ENCODE data around the gene BLM.

Gene BLM

GRCh38 chr15:90814191-90814821, 97.2 kb downstream of the BLM start:
- no peak overlapping the region for H3K4me3 ChIP-seq (ENCODE audit: low read depth, low read length)
- no peak for TF ChIP-seq CTCF (IDR thresholded peaks at IDR 0.05; ENCODE audit: borderline replicate concordance, insufficient read depth, low read depth, low read length)

- TF ChIP-seq CTCF (IDR thresholded peaks at IDR 0.05; ENCODE audit: borderline replicate concordance, insufficient read depth, low read depth, low read length), result no peak
Measured at GRCh38 chr15:90816401-90817116, 99.4 kb downstream of the BLM start.

GRCh38 chr15:90817117-90818057, 100.2 kb downstream of the BLM start:
- no peak overlapping the region for H3K4me3 ChIP-seq (ENCODE audit: low read depth, low read length)
- no peak for TF ChIP-seq CTCF (IDR thresholded peaks at IDR 0.05; ENCODE audit: borderline replicate concordance, insufficient read depth, low read depth, low read length)

More at GRCh38 chr15:90816401-90817116, 99.4 kb downstream of the BLM start:
- H3K4me3 ChIP-seq (ENCODE audit: low read depth, low read length), result no peak overlapping the region

DNA sequence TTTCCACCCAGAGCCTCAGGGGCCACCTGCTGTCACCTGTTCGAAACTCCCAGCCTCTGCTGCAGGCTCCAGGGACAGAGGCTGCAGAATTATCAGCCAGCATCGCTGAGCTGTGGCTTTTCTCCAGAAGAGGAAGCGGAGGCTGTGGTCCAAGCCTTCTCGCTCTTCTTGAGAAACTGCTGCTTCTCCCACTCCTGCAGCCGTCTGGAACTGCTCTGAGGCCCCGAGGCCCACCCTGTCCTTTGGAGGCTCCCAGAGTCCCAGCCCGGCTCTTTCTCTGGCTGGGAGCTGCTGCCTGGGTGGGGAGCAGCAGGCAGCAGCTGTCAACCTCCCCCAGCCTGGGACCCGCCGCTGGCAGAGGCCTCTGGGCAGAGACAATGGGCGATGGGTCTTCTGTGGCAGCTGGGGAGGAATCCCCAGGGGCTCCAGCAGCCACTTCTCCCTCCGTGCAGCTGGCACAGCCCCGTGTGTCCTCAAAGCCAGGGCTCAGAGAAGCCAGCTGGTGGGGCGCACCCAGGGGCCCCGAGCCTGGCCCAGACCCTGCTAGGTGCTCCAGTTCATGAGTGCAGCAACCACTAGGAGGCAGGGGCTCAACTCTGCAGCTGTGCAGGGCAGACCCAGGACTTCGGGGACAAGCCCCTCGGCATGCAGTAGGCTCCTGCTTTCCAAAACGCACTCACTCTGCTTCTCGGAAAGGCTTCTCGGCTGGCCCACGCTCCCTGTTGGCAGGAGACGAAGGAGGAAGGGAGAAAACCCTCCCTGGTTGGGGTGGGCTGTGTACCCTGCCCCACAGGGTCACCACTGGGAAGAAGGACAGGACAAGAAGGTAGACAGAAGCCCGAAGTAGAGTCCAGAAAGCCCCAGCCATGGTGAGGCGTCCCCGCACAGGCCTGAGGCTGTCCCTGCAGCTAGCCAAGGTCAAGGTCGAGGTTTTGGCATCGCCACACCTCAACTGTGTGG, 101.4 kb downstream of the BLM start:
- peak; percentile 64 for TF ChIP-seq CTCF (IDR thresholded peaks at IDR 0.05; ENCODE audit: borderline replicate concordance, insufficient read depth, low read depth, low read length)
- no peak overlapping the region for H3K4me3 ChIP-seq (ENCODE audit: low read depth, low read length)

DNA sequence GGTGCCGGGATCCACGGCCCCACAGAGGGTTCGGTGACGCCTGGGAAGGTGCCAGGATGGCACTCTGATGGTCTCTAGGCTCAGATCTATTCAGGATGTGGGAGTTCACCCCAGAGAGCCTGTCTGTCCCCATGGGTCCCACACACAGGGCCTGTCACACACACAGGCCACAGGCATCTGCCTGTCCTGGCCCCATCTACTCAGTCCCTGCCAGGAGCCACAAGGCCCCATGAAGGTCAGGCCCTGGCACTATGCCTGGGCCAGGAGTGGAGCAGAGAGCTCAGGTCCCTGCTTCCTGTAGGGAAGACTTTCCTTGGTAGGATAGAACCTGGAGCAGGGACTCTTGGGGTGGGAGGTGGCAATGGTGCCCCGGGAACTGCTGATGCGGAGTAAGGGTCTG, 102.2 kb downstream of the BLM start:
- TF ChIP-seq CTCF (IDR thresholded peaks at IDR 0.05; ENCODE audit: borderline replicate concordance, insufficient read depth, low read depth, low read length), result no peak
- no peak overlapping the region for H3K4me3 ChIP-seq (ENCODE audit: low read depth, low read length)

GRCh38 chr15:90819850-90820249, 102.7 kb downstream of the BLM start:
- no peak overlapping the region for H3K4me3 ChIP-seq (ENCODE audit: low read depth, low read length)
- TF ChIP-seq CTCF (IDR thresholded peaks at IDR 0.05; ENCODE audit: borderline replicate concordance, insufficient read depth, low read depth, low read length), result no peak

Data from GM12875 (cell line).